Keratinocyte (primary cell): Measurements from ENCODE around the gene EXOC4. TPM values are rescaled to one million over a fixed set of nuclear protein-coding genes. Genes with fewer than 3 reads are reported as not detected.
"Not testable (repeated sequence)": the region's sequence is repeated elsewhere in the genome, so short reads cannot be mapped to it uniquely, and the experiment has no call there.

Experiments used
- DNase-seq: peaks from one replicate; pipeline ENCODE4 v3.0.0-alpha.2; 2011; ENCODE audit warnings: low read depth, missing footprints, low spot score
- FAIRE-seq: peaks from 2 replicates; lab custom pipeline; 2011; peaks lifted over from hg19 to GRCh38; lab: Jason Lieb, UNC
- H2AFZ ChIP-seq: 2 replicates; pipeline ENCODE4 v1.6.0; 2012; ENCODE audit warnings: low read length, control low read depth, inconsistent platforms; ENCODE audit not compliant: control insufficient read depth
- H3K27ac ChIP-seq: 2 replicates; pipeline ENCODE4 v1.5.1; 2011; ENCODE audit warnings: low read length; ENCODE audit not compliant: control insufficient read depth, insufficient read depth
- H3K27me3 ChIP-seq: 3 replicates; pipeline ENCODE4 v1.6.0; 2011; ENCODE audit warnings: low read length; ENCODE audit not compliant: control insufficient read depth, insufficient read depth; ENCODE audit errors: extremely low read depth
- H3K36me3 ChIP-seq, 2 experiments: 2 replicates in 1 of 2; 3 replicates in 1 of 2; pipeline ENCODE4 v1.5.1; 2011; ENCODE audit warnings: low read length in 2 of 2, mild to moderate bottlenecking in 1 of 2; ENCODE audit not compliant: control insufficient read depth in 2 of 2, insufficient read depth in 2 of 2; ENCODE audit errors: extremely low read depth in 1 of 2
- H3K4me1 ChIP-seq: 3 replicates; pipeline ENCODE4 v1.5.1; 2011; ENCODE audit warnings: low read length; ENCODE audit not compliant: control insufficient read depth, insufficient read depth; ENCODE audit errors: extremely low read depth
- H3K4me2 ChIP-seq: 3 replicates; pipeline ENCODE4 v1.6.0; 2011; ENCODE audit warnings: low read depth, low read length; ENCODE audit not compliant: control insufficient read depth, insufficient read depth; ENCODE audit errors: extremely low read depth
- H3K4me3 ChIP-seq, 3 experiments: fragments of 200-600 bp in 1 of 3; sonication (generic) in 1 of 3; 2 replicates in 2 of 3; 3 replicates in 1 of 3; pipeline ENCODE4 v1.5.1; 2011 to 2016; ENCODE audit warnings: low read length in 3 of 3, mild to moderate bottlenecking in 3 of 3, control low read depth in 2 of 3, inconsistent platforms in 1 of 3, low read depth in 1 of 3, mixed read lengths in 1 of 3, mixed run types in 1 of 3, moderate library complexity in 1 of 3; ENCODE audit not compliant: control insufficient read depth in 2 of 3, insufficient read depth in 2 of 3; ENCODE audit errors: extremely low read depth in 1 of 3
- H3K79me2 ChIP-seq: 2 replicates; pipeline ENCODE4 v1.6.0; 2012; ENCODE audit warnings: low read length; ENCODE audit not compliant: control insufficient read depth, insufficient read depth
- H3K9ac ChIP-seq: 3 replicates; pipeline ENCODE4 v1.6.0; 2011; ENCODE audit warnings: low read length; ENCODE audit not compliant: control insufficient read depth, insufficient read depth; ENCODE audit errors: extremely low read depth
- H3K9me1 ChIP-seq: 3 replicates; pipeline ENCODE4 v1.6.0; 2011; ENCODE audit warnings: low read length; ENCODE audit not compliant: control insufficient read depth, insufficient read depth; ENCODE audit errors: extremely low read depth
- H3K9me3 ChIP-seq: 2 replicates; pipeline ENCODE4 v1.5.1; 2012; ENCODE audit warnings: low read depth, low read length; ENCODE audit not compliant: control insufficient read depth
- H4K20me1 ChIP-seq: 3 replicates; pipeline ENCODE4 v1.6.0; 2011; ENCODE audit warnings: low read length; ENCODE audit not compliant: control insufficient read depth, insufficient read depth; ENCODE audit errors: extremely low read depth
- CTCF ChIP-seq, 3 experiments: IDR thresholded peaks in 1 of 3; conservative IDR thresholded peaks in 1 of 3; optimal IDR thresholded peaks in 1 of 3; 2 replicates in 2 of 3; 3 replicates in 1 of 3; pipeline versions ENCODE3 to v1.5.1; 2011; ENCODE audit warnings: low read length in 3 of 3, mild to moderate bottlenecking in 3 of 3, moderate library complexity in 2 of 3, control low read depth in 1 of 3, inconsistent platforms in 1 of 3; ENCODE audit not compliant: insufficient read depth in 2 of 3; ENCODE audit errors: extremely low read depth in 1 of 3
- EZH2 ChIP-seq: IDR thresholded peaks from one replicate; pipeline ENCODE4 v1.6.1; 2012; ENCODE audit warnings: inconsistent platforms, mild to moderate bottlenecking, low read length, moderate library complexity
- dilution Hi-C: fragments of 300-500 bp; cut with MboI; formaldehyde crosslinking; loops from one replicate; pipeline ENCODE4 v1.7.0; 2020; ENCODE audit warnings: low sequenced_read_pairs; ENCODE audit not compliant: extremely low pct_ligation_motif_present
- polyA plus RNA-seq, 5 experiments: library from polyadenylated mRNA; depleted of rRNA in 3 of 5; stranded (reverse) in 3 of 5; stranded (forward) in 1 of 5; unstranded in 1 of 5; fragments of >200 nt; gene quantifications; 1 replicate in 1 of 5; 2 replicates in 3 of 5; 3 replicates in 1 of 5; pipeline versions ENCODE4 v1.2.1 to v1.2.3, GENCODE V29; 2011 to 2012; ENCODE audit warnings: missing spikeins in 2 of 5, low read depth in 1 of 5, low replicate concordance in 1 of 5

The EXOC4 gene
- polyA plus RNA-seq, 1 donor (not counting 4 experiments of a cell fraction or from before 2014, with no cell fraction given), result 52.6 TPM

- no peaks in the 10 kb centered on the region for H3K36me3 ChIP-seq
- H4K20me1 ChIP-seq, result no peaks in the 10 kb centered on the region
- H3K4me1 ChIP-seq, result no peaks in the 10 kb centered on the region
- no peak overlapping the region for H3K4me3 ChIP-seq
- H2AFZ ChIP-seq, result no peak overlapping the region
- H3K9ac ChIP-seq, result no peak overlapping the region
- H3K4me2 ChIP-seq, result no peak overlapping the region
- no peaks in the 10 kb centered on the region for H3K27me3 ChIP-seq
- no peaks in the 10 kb centered on the region for H3K9me1 ChIP-seq
- dilution Hi-C loops, result no loop called here
- no peak for FAIRE-seq
- DNase-seq, result no peak
- no peak overlapping the region for H3K27ac ChIP-seq
- H3K79me2 ChIP-seq, result no peaks in the 10 kb centered on the region
- H3K9me3 ChIP-seq, result no peaks in the 10 kb centered on the region
- no peak for TF ChIP-seq EZH2
- no peak for TF ChIP-seq CTCF (optimal IDR thresholded peaks at IDR 0.05 in 1 of 3, IDR thresholded peaks at IDR 0.05 in 1 of 3, conservative IDR thresholded peaks at IDR 0.05 in 1 of 3; ENCODE audit: extremely low read depth in 1 of 3, insufficient read depth in 2 of 3, low read length in 3 of 3)
Observed at GRCh38 chr7:133993547-133993946, 740.7 kb downstream of the EXOC4 start.

GRCh38 chr7:133994100-133994499 is 741.2 kb downstream of the EXOC4 start:
- H3K27ac ChIP-seq, result not testable (repeated sequence)

GRCh38 chr7:133997463-133997862 is 744.6 kb downstream of the EXOC4 start:
- dilution Hi-C loops, result no loop called here
- H3K9me1 ChIP-seq, result no peaks in the 10 kb centered on the region
- no peaks in the 10 kb centered on the region for H3K36me3 ChIP-seq
- H3K27ac ChIP-seq, result no peak overlapping the region
- no peaks in the 10 kb centered on the region for H3K79me2 ChIP-seq
- no peaks in the 10 kb centered on the region for H3K27me3 ChIP-seq
- TF ChIP-seq CTCF (optimal IDR thresholded peaks at IDR 0.05 in 1 of 3, IDR thresholded peaks at IDR 0.05 in 1 of 3, conservative IDR thresholded peaks at IDR 0.05 in 1 of 3; ENCODE audit: extremely low read depth in 1 of 3, insufficient read depth in 2 of 3, low read length in 3 of 3) (no peak), EZH2 (no peak)
- no peak for DNase-seq
- H3K9me3 ChIP-seq, result no peaks in the 10 kb centered on the region
- no peaks in the 10 kb centered on the region for H3K4me1 ChIP-seq
- H4K20me1 ChIP-seq, result no peaks in the 10 kb centered on the region
- no peak overlapping the region for H3K4me2 ChIP-seq
- H2AFZ ChIP-seq, result no peak overlapping the region
- FAIRE-seq, result no peak
- H3K4me3 ChIP-seq, result no peak overlapping the region
- H3K9ac ChIP-seq, result no peak overlapping the region

More at GRCh38 chr7:133994100-133994499, 741.2 kb downstream of the EXOC4 start:
- FAIRE-seq, H3K9me3 ChIP-seq, H3K4me3 ChIP-seq, H3K79me2 ChIP-seq, DNase-seq, dilution Hi-C loops, H3K4me2 ChIP-seq, H3K27me3 ChIP-seq, H2AFZ ChIP-seq, H3K4me1 ChIP-seq, H3K36me3 ChIP-seq, H4K20me1 ChIP-seq, H3K9me1 ChIP-seq, H3K9ac ChIP-seq: not testable (repeated sequence)
